GM23338 (cell line): ENCODE data around the gene SLC6A18. TPM values are rescaled to one million over a fixed set of nuclear protein-coding genes. Genes with fewer than 3 reads are reported as not detected.

ENCODE experiments used
- ATAC-seq: fragments of 200-7000 bp; cut with Tn5 transposase; 3 replicates; pipeline ENCODE4 v1.9.1; 2020
- DNase-seq: peaks from one replicate; pipeline ENCODE4 v3.0.0-alpha.2; 2015; ENCODE audit warnings: low spot score
- H2AFZ ChIP-seq: fragments of 200-600 bp; sonication (generic); 2 replicates; pipeline ENCODE4 v1.8.0; 2016; ENCODE audit warnings: antibody characterized with exemption, mild to moderate bottlenecking, moderate library complexity
- H3F3A ChIP-seq: fragments of 200-600 bp; sonication (generic); replicated peaks from 2 replicates; pipeline ENCODE4 v1.8.0; 2017; ENCODE audit warnings: antibody characterized with exemption, mixed run types, low read depth
- H3K27ac ChIP-seq: fragments of 200-600 bp; sonication (generic); 2 replicates; pipeline ENCODE4 v1.6.1; 2016; ENCODE audit warnings: low read depth
- H3K27me3 ChIP-seq: fragments of 200-600 bp; sonication (generic); 2 replicates; pipeline ENCODE4 v1.8.0; 2016; ENCODE audit warnings: mild to moderate bottlenecking, mixed run types, moderate library complexity; ENCODE audit not compliant: insufficient read depth
- H3K36me3 ChIP-seq: fragments of 200-600 bp; sonication (generic); 2 replicates; pipeline ENCODE4 v1.8.0; 2016; ENCODE audit warnings: mild to moderate bottlenecking; ENCODE audit not compliant: insufficient read depth
- H3K4me1 ChIP-seq: fragments of 200-600 bp; sonication (generic); 2 replicates; pipeline ENCODE4 v1.8.0; 2016; ENCODE audit warnings: mild to moderate bottlenecking, moderate library complexity; ENCODE audit not compliant: insufficient read depth
- H3K4me2 ChIP-seq: fragments of 200-600 bp; sonication (generic); 2 replicates; pipeline ENCODE4 v1.7.1; 2017; ENCODE audit warnings: mixed run types
- H3K4me3 ChIP-seq: fragments of 200-600 bp; sonication (generic); 2 replicates; pipeline ENCODE4 v1.6.1; 2016; ENCODE audit warnings: mixed run types
- H3K79me2 ChIP-seq: fragments of 200-600 bp; sonication (generic); replicated peaks from 2 replicates; pipeline ENCODE4 v1.8.0; 2017; ENCODE audit warnings: mild to moderate bottlenecking; ENCODE audit not compliant: insufficient read depth
- H3K9me2 ChIP-seq: fragments of 200-600 bp; sonication (generic); 2 replicates; pipeline ENCODE4 v1.8.0; 2017; ENCODE audit not compliant: insufficient read depth
- H4K20me1 ChIP-seq: fragments of 200-600 bp; sonication (generic); replicated peaks from 2 replicates; pipeline ENCODE4 v1.8.0; 2017; ENCODE audit warnings: mild to moderate bottlenecking; ENCODE audit not compliant: insufficient read depth
- H3K27ac Mint-ChIP-seq: 2 replicates; pipeline ENCODE4 v1.8.0; 2020; ENCODE audit warnings: inconsistent platforms, mild to moderate bottlenecking, moderate library complexity, mixed read lengths
- H3K27me3 Mint-ChIP-seq: 3 replicates; pipeline ENCODE4 v1.8.0; 2022; ENCODE audit warnings: low read depth, mild to moderate bottlenecking, moderate library complexity, mixed read lengths, inconsistent platforms; ENCODE audit not compliant: insufficient read depth, poor library complexity
- H3K36me3 Mint-ChIP-seq: 3 replicates; pipeline ENCODE4 v1.8.0; 2021; ENCODE audit warnings: low read depth, mild to moderate bottlenecking, inconsistent platforms, moderate library complexity, mixed read lengths
- H3K4me1 Mint-ChIP-seq: 3 replicates; pipeline ENCODE4 v1.8.0; 2020; ENCODE audit warnings: mild to moderate bottlenecking, inconsistent platforms, mixed read lengths
- H3K4me3 Mint-ChIP-seq: 3 replicates; pipeline ENCODE4 v1.8.0; 2021; ENCODE audit warnings: moderate library complexity, mild to moderate bottlenecking, inconsistent platforms, mixed read lengths
- H3K9me3 Mint-ChIP-seq: 3 replicates; pipeline ENCODE4 v1.8.0; 2020; ENCODE audit warnings: moderate library complexity, mild to moderate bottlenecking, inconsistent platforms, mixed read lengths
- CREB1 ChIP-seq: fragments of 250-450 bp; sonication (Bioruptor Pico); IDR thresholded peaks from 2 replicates; pipeline ENCODE4 v1.5.0; 2020; ENCODE audit warnings: low read depth, mild to moderate bottlenecking, moderate library complexity
- EZH2 ChIP-seq: fragments of 200-600 bp; sonication (generic); IDR thresholded peaks from one replicate; pipeline ENCODE4 v1.8.0; 2017; ENCODE audit warnings: antibody characterized with exemption, mild to moderate bottlenecking, low read depth; ENCODE audit not compliant: unreplicated experiment
- EZH2phosphoT487 ChIP-seq: fragments of 200-600 bp; sonication (generic); IDR thresholded peaks from one replicate; pipeline ENCODE4 v1.8.1; 2018; ENCODE audit warnings: antibody characterized with exemption; ENCODE audit not compliant: unreplicated experiment
- JUNB ChIP-seq: IDR thresholded peaks from one replicate; pipeline ENCODE4 v1.6.1; 2016; ENCODE audit warnings: antibody characterized with exemption; ENCODE audit not compliant: unreplicated experiment
- NANOG ChIP-seq: IDR thresholded peaks from 2 replicates; pipeline ENCODE4 v1.6.1; 2016; ENCODE audit warnings: antibody characterized with exemption, borderline replicate concordance
- POLR2AphosphoS5 ChIP-seq: IDR thresholded peaks from 2 replicates; pipeline ENCODE4 v1.6.1; 2016; ENCODE audit warnings: antibody characterized with exemption, low read depth
- STAT1 ChIP-seq: IDR thresholded peaks from one replicate; pipeline ENCODE4 v1.6.1; 2016; ENCODE audit warnings: antibody characterized with exemption; ENCODE audit not compliant: unreplicated experiment
- ZNF331 ChIP-seq: fragments of 250-450 bp; sonication (Bioruptor Pico); IDR thresholded peaks from 2 replicates; pipeline ENCODE4 v1.5.0; 2020; ENCODE audit warnings: low read depth, mild to moderate bottlenecking, moderate library complexity
- polyA plus RNA-seq: library from polyadenylated mRNA; unstranded; fragments of >200 nt; fragmentation: Nextera tagmentation; extraction: Ambion mirVana; gene quantifications from 2 replicates; pipeline ENCODE4 v1.2.1, GENCODE V29; 2016
- total RNA-seq: library from RNA; depleted of rRNA; stranded (reverse); fragments of >200 nt; shearing (Covaris generic); gene quantifications from 2 replicates; pipeline ENCODE4 v1.2.3, GENCODE V29; 2014
- TF ChIP-seq, protein P1 (sequence below): IDR thresholded peaks from one replicate; pipeline ENCODE4 v1.6.1; 2018; ENCODE audit warnings: antibody characterized with exemption; ENCODE audit not compliant: unreplicated experiment
- TF ChIP-seq, protein P2 (sequence below): IDR thresholded peaks from 2 replicates; pipeline ENCODE4 v1.6.1; 2016; ENCODE audit warnings: antibody characterized with exemption
- TF ChIP-seq, protein P3 (sequence below), 2 experiments: fragments of 200-600 bp in 1 of 2; sonication (generic) in 1 of 2; conservative IDR thresholded peaks; 2 replicates each; pipeline versions ENCODE4 v1.5.1 to v1.6.1; 2016 to 2017; ENCODE audit warnings: antibody characterized with exemption in 2 of 2, low read depth in 2 of 2, mild to moderate bottlenecking in 2 of 2, moderate library complexity in 1 of 2

SLC6A18 gene
- total and polyA plus RNA-seq, 2 experiments from 2014 or later = not detected

DNA sequence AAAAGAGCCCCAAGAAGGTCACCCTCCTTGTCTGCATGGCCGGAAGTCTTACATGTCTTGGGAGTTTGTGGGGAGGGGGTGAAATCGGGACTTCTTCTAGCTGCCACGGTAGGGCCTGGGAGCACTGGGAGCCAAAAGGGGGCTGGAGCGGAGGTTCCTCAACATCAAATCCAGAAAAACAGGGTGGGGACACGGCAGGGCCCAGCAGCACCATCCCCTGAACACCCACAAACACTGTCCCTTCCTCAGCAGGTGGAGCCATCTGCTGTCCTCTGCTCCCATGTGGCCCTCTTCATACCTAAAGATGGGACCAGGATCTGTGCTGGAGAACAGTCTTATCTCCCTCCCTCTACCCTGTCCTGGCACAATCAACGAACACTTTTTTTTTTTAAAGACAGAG, 67.0 kb downstream of the SLC6A18 start:
- Histone ChIP-seq H3K9me2 (no peaks in the 10 kb centered on the region), H3F3A (0 out of 2 replicates have a peak, but pooled peaks cover 3% of the 10 kb centered on the region), H3K36me3 (no peaks in the 10 kb centered on the region; the same call in 1 of the 2 replicates), H3K27ac (no peak overlapping the region), H3K79me2 (peaks cover 33% of the 10 kb centered on the region), H3K4me3 (no peak overlapping the region), H3K4me1 (peaks cover 5% of the 10 kb centered on the region; the same call in 1 of the 2 replicates), H3K4me2 (no peak overlapping the region), H4K20me1 (peaks cover 7% of the 10 kb centered on the region; the same call in 1 of the 2 replicates), H3K27me3 (peaks cover 9% of the 10 kb centered on the region), H2AFZ (no peak overlapping the region)
- no peak for TF ChIP-seq JUNB
- TF ChIP-seq STAT1 = no peak
- TF ChIP-seq, protein P1, sequence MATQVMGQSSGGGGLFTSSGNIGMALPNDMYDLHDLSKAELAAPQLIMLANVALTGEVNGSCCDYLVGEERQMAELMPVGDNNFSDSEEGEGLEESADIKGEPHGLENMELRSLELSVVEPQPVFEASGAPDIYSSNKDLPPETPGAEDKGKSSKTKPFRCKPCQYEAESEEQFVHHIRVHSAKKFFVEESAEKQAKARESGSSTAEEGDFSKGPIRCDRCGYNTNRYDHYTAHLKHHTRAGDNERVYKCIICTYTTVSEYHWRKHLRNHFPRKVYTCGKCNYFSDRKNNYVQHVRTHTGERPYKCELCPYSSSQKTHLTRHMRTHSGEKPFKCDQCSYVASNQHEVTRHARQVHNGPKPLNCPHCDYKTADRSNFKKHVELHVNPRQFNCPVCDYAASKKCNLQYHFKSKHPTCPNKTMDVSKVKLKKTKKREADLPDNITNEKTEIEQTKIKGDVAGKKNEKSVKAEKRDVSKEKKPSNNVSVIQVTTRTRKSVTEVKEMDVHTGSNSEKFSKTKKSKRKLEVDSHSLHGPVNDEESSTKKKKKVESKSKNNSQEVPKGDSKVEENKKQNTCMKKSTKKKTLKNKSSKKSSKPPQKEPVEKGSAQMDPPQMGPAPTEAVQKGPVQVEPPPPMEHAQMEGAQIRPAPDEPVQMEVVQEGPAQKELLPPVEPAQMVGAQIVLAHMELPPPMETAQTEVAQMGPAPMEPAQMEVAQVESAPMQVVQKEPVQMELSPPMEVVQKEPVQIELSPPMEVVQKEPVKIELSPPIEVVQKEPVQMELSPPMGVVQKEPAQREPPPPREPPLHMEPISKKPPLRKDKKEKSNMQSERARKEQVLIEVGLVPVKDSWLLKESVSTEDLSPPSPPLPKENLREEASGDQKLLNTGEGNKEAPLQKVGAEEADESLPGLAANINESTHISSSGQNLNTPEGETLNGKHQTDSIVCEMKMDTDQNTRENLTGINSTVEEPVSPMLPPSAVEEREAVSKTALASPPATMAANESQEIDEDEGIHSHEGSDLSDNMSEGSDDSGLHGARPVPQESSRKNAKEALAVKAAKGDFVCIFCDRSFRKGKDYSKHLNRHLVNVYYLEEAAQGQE = no peak
- TF ChIP-seq EZH2 = no peak
- TF ChIP-seq, protein P2, sequence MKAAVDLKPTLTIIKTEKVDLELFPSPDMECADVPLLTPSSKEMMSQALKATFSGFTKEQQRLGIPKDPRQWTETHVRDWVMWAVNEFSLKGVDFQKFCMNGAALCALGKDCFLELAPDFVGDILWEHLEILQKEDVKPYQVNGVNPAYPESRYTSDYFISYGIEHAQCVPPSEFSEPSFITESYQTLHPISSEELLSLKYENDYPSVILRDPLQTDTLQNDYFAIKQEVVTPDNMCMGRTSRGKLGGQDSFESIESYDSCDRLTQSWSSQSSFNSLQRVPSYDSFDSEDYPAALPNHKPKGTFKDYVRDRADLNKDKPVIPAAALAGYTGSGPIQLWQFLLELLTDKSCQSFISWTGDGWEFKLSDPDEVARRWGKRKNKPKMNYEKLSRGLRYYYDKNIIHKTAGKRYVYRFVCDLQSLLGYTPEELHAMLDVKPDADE = no peak
- TF ChIP-seq POLR2AphosphoS5 = no peak
- TF ChIP-seq CREB1 = no peak
- no peak for TF ChIP-seq NANOG
- TF ChIP-seq ZNF331 (CRISPR knock-in tag) = no peak
- Mint-ChIP-seq H3K4me1 (peaks cover 5% of the 10 kb centered on the region; the same call in 2 of the 3 replicates), H3K9me3 (no peaks in the 10 kb centered on the region), H3K36me3 (peaks cover 19% of the 10 kb centered on the region; the same call in 2 of the 3 replicates), H3K27ac (no peak overlapping the region), H3K27me3 (peaks cover 13% of the 10 kb centered on the region), H3K4me3 (peak overlapping the region; percentile 10; the same call in 1 of the 3 replicates)
- DNase-seq = no peak
- ATAC-seq = no peak

DNA sequence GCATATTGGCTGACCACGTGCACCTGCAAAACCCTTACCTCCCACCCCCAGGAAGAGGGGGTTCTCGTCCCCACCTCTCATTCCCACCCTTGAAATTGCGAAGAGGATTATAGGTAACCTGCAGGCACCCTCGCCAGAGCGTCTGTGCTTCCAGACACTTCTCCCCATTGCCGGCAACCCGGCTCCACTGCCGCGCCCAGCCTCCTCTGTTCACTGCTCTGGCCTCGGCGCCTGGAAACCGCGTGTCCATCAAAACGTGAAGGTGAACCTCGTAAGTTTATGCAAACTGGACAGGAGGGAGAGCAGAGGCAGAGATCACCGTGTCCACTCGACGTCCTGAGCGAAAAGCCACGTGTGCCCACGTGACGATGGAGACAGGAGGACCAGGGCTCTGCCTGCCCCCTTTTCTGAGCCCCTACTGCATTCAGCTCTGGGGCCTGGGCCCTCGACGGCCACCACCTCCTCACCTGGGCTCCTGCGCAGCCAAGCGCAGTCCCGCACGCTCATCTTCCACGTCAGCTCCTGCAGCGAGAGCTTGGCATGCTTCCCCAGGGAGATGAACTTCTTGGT, 67.8 kb downstream of the SLC6A18 start:
- no peak overlapping the region for H3K4me2 ChIP-seq
- no peak overlapping the region for H3K27ac ChIP-seq
- H3K27me3 ChIP-seq = peaks cover 9% of the 10 kb centered on the region
- Mint-ChIP-seq H3K27ac (no peak overlapping the region), H3K36me3 (peaks cover 19% of the 10 kb centered on the region; the same call in 2 of the 3 replicates), H3K4me1 (peaks cover 5% of the 10 kb centered on the region; the same call in 2 of the 3 replicates), H3K4me3 (peak overlapping the region; percentile 32; the same call in 1 of the 3 replicates), H3K9me3 (no peaks in the 10 kb centered on the region), H3K27me3 (peaks cover 13% of the 10 kb centered on the region)
- no peak overlapping the region for H3K4me3 ChIP-seq
- H4K20me1 ChIP-seq = peaks cover 3% of the 10 kb centered on the region; the same call in 1 of the 2 replicates
- H3K4me1 ChIP-seq = peaks cover 5% of the 10 kb centered on the region; the same call in 1 of the 2 replicates
- no peak overlapping the region for H2AFZ ChIP-seq
- H3K9me2 ChIP-seq = no peaks in the 10 kb centered on the region
- 0 out of 2 replicates have a peak, but pooled peaks cover 3% of the 10 kb centered on the region for H3F3A ChIP-seq
- ATAC-seq = no peak
- H3K79me2 ChIP-seq = peaks cover 25% of the 10 kb centered on the region
- no peak for DNase-seq
- no peaks in the 10 kb centered on the region; the same call in 1 of the 2 replicates for H3K36me3 ChIP-seq
- TF ChIP-seq EZH2 (no peak), POLR2AphosphoS5 (no peak), ZNF331 (CRISPR knock-in tag) (no peak), EZH2phosphoT487 (no peak), JUNB (no peak)
- TF ChIP-seq, protein P1 = no peak
- TF ChIP-seq, protein P2 = no peak
- TF ChIP-seq, protein P3, sequence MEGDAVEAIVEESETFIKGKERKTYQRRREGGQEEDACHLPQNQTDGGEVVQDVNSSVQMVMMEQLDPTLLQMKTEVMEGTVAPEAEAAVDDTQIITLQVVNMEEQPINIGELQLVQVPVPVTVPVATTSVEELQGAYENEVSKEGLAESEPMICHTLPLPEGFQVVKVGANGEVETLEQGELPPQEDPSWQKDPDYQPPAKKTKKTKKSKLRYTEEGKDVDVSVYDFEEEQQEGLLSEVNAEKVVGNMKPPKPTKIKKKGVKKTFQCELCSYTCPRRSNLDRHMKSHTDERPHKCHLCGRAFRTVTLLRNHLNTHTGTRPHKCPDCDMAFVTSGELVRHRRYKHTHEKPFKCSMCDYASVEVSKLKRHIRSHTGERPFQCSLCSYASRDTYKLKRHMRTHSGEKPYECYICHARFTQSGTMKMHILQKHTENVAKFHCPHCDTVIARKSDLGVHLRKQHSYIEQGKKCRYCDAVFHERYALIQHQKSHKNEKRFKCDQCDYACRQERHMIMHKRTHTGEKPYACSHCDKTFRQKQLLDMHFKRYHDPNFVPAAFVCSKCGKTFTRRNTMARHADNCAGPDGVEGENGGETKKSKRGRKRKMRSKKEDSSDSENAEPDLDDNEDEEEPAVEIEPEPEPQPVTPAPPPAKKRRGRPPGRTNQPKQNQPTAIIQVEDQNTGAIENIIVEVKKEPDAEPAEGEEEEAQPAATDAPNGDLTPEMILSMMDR (conservative IDR thresholded peaks at IDR 0.05; ENCODE audit: low read depth in 2 of 2) = no peak
